HK-2 (cell line): Measurements from ENCODE around the gene CAMTA1.

Source experiments
- DNase-seq: peaks from one replicate; pipeline ENCODE4 v3.0.0-alpha.2; 2018; ENCODE audit not compliant: unreplicated experiment

CAMTA1 gene

DNA sequence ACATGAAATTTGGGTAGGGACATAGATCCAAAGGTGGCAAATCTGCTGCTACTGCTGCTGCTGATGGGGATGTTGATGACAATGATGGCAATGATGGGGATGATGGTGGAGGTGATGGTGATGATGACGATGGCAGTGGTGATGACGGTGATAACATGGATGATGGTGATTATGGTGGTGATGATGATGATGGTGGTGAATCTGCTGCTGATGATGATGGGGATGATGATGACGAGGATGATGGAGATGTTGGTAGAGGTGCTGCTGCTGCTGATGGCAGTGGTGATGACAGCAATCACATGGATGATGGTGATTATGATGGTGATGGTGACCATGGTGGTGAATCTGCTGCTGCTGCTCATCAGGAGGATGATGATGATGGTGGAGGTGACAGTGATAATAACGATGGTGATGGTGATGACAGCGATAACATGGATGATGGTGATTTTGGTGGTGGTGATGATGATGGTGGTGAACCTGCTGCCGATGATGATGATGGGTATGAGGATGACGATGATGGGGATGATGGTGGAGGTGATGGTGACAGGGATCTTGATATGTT, 644.9 kb downstream of the CAMTA1 start:
- no peak for DNase-seq

DNA sequence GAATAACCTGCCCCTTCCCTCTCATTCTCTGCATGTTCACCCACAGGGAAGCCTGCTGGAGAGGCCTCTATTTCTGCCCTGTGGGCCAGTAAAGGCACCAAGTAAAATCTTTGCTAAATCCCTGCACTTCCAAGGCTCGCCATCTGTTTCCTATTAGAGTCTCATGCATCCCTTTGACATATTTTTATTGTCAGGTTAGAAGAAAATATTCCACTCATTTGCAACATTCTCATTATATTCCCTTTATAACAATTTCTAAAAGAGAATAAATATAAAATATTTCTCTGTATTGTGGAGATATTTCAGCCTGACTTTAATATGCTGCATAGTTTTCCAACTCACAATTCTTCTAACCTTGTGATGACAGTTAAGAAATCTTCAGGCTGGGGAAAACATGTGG, 645.4 kb downstream of the CAMTA1 start:
- DNase-seq: no peak

DNA sequence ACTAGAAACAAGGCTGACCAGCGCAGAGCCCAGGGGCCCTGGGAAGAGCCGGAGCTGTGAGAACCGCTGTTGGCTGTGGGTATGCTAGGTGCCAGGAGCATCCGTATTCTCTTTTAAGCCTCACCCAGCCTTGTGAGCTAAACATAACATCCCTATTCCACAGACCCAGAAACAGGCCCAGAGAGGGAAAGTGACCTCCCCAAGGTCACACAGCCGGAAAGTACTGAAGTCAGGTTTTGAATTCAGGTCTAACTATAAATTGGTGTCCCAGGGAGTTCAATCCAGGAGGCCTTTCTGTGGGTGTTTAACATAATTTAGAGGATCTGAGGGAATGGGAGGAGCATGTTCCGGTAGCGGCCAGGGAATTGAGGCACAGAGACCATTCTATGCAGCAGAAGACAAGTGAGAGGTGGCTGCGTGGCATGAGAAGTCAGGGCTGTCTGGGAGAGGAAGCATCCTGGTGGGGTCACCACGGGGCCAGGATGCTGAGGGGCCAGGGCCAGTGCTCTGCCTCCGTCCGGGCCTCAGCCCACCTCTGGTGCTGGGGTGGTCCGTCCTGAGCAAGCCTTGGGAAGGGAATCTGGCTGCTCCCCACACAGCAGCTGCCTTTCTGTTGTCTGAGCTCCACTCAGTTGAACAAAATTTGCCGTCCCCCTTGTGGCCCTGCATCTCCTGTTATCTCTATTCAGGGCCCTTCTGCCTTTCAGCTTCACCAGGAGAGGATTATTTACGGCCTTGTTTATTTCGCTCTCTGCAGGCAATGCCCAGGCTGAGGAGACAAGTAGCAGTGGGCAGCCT, 647.0 kb downstream of the CAMTA1 start:
- DNase-seq: no peak

DNA sequence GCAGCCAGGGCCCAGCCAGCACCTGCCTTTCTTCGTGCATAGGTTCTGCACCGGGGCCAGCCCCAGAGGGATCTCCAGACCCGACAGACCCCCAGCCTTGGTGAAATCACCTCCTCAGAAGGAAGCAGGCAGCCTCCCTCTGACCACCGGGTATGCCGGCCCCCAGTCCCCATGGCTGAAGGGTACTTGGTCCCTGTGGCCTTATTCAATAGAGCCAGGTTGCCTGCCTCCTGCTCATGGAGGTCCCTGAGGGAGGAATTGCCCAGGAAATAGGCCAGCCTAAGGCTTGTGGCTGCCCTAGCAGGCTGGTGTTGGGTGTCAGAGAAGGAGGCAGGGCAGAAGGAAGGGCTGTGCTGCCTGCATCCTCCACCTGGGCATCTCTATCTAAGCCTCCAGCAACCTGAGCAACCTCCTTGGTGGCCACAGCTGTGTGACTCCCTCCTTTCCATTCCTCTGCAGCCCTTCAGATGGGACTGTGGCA, 647.7 kb downstream of the CAMTA1 start:
- DNase-seq: no peak

DNA sequence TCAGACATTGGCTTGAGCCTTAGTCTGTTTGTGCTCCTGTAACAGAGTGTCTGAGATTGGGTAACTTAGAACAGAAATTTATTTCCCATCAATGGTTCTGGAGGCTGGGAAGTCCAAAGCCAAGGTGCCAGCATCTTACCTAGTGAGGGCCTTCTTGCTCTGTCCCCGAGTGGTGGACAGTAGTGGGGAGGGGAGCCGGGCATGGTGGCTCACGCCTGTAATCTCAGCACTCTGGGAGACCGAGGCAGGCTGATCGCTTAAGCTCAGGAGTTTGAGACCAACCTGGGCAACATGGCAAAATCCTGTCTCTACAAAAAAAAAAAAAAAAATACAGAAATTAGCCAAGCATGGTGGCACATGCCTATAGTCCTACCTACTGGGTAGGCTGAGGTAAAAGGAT, 649.3 kb downstream of the CAMTA1 start:
- no peak for DNase-seq

DNA sequence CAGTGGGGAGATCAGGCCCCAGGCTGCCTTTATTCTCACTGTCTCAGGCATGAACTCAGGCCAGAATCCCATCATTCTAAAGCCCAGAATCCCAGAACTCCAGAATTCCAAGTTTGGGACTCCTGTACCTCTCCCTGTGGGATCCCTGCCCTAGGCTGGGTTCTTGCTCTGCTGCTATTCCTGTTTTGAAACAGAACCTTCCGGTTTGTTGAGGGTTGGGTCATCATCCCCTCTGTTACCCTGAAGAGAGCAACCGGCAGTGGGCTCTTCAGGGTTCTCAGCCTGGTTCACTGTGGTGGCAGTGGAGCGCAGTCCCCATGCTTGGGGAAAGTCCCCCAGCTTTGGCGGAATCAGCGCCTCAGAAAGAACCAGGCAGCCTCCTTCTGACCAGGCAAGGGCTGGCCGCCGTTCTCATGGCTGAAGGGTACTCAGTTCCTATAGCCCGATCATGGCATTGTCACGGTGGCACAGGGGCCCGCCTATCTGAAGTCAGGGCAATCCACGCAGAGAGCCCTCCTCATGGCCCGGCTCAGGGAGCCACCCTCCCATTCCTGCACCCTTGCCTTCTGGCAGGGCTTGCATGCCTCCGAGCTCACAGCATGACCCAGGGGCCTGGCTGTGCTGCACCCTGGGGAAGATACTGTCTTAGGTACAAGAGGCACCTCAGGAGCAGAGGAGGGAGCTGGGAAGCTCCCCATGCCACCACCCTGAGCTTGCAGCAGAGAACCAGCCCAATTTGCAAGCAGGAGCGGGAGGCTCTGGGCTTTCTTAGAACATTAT, 650.2 kb downstream of the CAMTA1 start:
- no peak for DNase-seq

DNA sequence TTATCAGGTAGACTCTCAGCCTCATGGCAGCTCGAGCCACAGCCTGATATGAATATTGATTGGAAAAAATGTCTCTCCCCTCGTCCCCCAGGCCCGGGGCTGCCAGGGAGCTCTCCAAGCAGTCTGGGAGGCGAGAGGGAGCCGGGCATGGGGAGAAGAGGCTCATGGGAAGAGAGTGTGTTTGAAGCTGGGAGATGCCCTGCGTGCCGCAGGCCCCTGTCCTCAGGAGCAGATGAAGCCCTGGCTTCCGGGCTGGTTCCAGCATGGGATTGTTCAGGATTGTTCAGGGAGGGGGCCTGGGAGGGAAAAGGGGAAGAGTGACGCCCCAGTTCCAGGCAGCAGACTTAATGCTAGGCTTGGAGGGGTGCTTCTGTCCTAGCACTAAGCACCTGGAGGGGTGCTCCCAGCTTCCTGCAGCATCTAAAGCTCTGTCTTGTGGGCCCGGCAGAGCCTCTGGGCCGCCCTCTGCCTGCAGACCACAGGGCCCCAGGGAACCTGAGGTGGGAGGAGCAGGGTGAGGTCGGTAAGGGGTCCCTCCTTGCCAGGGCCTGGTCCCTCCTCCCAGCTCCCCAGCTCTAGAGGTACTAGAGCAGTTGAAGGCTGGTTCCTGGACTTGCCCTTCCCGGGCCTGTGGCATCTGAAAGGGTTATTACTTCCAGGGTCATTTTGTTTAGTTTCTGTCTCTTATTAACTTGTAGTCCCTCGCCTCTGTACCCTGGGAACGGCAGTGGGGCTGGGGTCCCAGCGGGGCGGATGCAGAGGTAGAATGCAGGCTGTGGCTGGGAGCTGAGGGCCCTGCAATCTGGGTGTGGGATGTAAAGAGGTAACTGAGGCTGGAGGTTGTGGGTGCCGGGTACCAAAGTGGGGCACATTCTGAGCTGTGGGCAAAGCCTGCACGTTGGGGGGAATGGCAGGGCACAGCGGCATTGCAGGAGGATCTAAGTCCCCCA, 651.1 kb downstream of the CAMTA1 start:
- no peak for DNase-seq

DNA sequence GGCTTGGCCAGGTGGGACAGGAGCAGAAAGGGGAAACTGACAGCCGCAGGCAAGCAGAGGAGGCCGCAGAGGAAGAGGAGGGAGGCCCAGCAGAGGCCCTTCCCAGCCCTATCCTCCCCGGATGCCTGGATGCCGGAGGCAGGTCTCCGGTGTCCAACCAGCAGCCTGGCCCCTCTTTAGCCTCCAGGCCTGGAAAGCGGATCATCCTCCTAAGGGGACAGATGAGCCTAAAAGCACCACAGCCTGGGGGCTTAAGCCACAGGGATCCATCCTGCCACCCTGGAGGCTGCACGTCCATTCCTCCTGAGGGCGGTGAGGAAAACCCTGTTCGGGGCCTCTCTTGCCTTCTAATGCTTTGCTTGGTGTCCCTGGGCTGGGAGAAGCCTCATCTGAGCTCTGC, 651.8 kb downstream of the CAMTA1 start:
- no peak for DNase-seq

DNA sequence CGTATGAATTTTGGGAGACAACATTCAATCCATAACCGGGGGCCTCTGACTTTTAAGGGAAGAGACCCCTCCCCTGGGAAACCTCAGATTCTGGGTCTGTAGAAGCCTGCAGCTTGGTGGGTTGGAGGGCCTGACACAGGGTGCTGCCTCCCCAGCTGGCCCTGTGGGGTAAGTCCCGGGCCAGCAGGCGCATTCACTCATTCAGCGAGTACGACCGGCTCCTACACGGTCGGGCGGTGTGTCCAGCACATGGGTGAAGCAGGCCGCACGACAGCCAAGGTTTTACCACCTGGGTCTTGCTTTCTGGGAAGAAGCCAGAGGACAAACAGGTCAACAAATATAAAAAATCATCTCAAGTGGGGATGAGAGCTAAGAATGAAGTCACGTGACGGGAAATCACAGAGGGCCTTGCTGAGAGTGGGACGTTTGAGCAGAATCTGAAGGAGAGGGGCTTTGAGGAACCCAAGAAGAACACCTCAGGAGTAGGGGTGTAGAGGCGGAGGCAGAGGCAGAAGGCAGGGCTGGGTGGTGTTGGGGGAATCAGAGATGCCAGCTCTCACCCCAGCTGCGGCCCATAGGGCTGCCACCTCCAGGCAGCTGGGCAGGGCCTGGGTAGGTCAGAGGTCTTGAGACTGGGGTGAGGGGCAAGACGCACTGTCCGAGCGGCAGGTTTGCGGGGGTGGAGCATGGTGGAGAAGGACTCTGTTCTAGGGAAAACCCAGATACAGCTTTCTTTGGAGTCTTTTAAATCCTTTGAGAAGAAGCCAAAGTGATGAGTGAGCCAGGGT, 652.5 kb downstream of the CAMTA1 start:
- DNase-seq: no peak

DNA sequence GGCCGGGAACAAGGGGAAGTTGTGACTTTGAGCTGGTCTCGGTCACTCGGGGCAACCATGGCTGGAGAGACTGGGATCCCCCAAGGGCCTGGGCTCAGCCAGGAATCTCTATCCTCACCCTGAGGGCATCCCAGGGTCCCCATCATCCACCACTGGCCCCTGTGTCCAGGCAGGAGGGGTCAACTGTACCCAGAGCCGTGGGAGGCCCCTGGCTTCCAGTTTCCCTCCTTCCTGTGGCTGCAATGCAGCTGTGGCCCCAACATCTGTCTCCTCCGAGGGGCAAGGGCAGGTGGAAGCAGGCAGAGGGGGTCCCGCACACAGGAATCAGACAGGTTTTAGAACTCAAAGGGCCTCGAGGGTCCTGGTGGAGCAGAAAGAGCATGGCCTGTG, 653.1 kb downstream of the CAMTA1 start:
- no peak for DNase-seq

DNA sequence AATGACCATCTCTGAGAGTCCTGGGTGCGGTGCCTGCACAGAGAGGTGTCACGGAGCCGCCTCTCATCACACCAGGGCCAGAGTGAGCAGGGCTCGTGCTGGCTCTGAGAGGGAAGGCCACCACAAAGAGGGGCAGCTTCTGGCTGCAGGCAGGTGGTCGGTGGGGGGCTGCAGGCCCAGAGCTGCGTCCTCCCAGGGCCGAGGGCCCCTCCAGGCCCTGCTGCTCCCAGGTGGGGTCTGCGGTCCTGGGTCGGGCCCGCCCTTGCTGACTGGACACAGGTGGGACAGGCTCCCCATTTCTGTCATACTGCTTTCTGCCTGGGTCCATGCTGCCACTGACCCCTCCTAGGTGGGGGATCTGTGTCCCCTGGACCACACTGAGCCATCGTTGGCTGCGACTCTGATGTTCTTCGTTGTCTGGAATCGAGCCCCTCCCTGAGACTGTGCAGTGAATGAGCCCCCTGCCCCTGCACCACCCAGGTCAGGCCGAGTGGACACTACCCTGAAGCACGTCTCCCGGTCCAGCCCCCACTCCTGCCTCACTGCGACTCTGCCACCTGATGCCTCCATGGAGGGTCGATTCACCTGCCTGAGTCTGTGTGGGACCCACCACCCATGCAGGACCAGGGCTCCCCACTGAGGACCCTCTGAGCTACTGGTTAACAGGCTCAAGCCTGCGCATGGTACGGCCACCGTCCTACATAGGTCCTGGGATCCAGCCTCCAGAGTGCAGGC, 653.8 kb downstream of the CAMTA1 start:
- DNase-seq: no peak

DNA sequence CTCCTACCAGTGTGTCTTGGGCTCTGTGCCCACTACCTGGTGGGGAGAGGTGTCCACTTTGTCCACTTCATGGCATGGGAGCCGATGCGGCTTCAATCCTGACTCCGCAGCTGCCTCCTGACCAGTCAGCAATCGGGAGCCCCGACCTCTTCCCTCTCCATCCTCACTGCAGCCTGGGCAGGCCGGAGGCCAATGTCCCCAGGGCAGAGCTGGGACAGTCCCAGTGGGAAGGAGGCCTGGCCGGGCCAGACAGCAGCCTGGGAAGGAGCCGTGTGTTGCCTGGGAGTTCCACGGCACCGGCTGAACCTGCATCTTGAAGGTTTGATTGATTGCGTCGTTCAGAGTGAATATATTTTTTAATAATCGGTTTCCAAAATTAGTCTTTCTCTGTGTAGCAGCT, 654.9 kb downstream of the CAMTA1 start:
- DNase-seq: no peak

DNA sequence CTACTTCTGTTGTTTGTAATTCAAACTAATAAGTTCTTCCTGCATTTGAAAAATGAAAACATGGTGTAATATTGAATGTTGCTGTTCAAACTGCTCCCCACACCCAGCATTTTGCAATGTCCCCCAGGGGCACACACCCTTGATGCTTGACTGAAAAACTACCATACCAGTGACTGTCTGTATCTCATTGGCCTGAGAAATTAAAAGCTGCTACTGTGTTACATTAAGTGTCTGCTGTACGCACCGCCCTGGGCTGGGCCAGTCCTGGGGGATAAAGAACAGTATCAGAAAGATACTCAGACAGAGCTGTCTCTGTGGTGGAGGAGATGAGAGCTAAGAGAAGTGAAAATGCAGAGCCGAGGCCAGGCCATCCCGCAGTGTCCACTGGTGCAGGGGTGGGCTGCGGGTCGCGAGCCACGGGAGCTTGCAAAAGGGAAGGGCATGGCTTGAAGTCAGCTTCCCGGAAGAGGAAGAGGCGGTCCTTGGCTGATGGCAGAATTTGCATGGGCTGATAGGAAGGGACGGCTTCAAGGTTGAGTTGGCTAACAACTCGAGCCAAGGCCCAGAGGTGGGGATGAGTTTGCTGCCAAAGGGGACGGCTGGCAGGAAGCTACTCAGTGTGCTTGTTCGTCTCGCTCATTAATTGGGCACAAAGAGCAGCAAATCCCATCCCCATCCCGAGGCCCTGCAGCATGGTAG, 656.0 kb downstream of the CAMTA1 start:
- DNase-seq: no peak

DNA sequence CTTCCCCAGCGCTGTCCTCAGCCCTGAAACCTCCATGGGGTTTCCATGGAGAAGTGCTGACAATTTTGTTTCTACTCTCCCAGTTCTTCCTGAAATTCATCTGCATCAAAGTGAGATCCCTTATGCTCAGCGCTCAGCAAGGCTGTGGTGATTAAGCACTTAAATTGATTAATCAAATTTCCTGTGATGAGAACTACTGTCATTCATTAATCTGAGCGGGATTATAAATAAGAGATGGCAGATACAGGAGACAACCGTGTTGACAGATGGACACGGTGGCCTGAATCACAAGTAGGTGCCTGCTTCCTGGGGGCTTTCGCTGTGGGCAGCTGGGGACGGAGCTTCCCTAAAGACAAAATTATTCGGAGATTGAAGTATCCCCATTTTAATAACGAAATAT, 656.8 kb downstream of the CAMTA1 start:
- DNase-seq: no peak

DNA sequence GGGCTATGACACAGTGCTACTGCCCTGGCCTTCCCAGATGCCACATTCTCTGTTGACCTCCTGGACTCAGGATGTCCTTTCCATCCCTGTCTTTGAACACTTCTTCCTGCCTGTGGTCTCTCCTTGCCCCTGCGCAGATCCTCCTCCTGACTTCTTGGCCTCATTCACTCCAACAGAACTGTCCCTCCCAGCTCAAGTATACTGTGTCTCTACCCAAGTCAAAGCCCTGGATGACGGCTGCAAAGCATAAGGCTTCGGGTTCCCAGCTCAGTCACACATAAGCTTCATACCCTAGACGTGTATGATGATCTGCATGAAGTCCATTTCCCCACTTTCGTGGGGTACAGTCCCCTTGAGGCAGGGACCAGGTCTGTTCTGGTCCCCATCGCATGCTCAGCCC, 657.7 kb downstream of the CAMTA1 start:
- DNase-seq: no peak

DNA sequence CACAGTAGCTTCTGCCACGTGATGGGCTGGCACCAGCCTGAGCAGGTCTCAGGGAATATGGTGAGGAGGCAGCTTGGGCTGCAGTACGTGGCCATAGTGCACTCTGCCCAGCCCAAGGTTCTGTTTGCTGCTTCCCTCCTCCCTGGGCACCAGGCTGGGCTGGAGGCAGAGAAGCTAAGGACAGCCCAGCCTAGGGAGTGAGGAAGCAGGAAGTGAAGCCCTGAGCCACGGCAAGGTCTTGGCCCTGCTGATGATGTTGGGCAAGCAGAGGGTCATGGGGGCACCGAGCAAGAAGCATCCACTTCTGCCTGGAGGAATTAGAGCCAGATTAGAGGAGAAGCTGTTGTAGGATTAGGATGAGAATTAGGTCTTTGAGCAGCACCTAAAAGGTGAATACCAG, 659.1 kb downstream of the CAMTA1 start:
- DNase-seq: no peak

DNA sequence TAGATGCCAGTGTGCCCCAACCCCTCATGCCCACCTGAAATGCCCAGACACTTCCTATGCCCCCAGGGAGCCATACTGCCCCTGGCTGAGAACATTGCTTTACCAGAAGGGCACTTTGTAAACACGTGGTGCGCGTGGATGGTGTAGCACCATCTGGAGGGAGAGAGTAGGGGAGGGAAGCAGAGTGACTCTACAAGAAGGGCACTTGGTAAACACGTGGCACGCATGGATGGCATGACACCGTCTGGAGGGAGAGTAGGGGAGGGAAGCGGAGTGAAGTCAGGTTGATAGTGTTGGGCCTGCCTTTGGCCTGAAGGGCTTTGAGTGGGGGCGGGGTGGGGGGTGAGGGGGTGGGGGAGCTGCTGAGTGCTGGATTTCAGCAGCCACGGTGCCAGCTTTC, 661.8 kb downstream of the CAMTA1 start:
- no peak for DNase-seq

DNA sequence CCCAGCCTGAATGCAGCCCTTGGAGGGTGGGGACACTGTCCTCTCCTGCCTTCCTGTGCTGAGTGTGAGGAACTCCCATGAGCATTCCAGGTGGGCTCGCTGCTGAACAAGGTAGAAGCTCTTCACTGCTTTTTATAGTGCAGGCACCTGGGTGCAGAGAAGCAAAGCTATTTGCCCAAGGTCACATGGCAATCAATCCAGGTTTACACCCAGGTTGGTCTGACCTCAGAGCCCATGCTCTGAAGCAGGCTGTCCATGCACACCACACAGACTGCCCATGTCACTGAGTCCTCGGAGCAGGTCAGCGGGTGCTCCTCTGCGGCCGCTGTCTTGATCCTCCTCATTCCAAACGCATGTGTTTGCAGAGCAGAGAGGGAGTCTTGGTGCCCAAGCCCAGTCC, 662.5 kb downstream of the CAMTA1 start:
- no peak for DNase-seq

DNA sequence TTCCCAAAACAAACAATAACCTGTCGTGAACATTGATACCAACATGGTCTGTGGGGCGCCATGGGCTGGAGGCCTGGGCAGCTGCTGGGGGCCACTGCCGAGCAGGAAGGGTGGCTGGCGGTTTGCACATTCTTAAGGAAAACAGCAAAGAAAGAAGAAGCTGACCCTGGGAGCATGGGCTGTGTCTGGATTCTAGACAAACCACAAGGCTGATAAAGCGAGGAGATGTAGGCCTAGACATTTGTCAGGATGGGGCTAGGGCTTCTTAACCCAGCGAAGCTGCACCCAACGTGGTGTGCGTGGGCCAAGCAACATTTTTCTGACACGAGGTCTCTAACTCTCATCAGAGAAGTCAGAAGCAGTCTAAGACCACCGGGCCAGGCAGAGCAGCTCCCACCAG, 663.7 kb downstream of the CAMTA1 start:
- no peak for DNase-seq

DNA sequence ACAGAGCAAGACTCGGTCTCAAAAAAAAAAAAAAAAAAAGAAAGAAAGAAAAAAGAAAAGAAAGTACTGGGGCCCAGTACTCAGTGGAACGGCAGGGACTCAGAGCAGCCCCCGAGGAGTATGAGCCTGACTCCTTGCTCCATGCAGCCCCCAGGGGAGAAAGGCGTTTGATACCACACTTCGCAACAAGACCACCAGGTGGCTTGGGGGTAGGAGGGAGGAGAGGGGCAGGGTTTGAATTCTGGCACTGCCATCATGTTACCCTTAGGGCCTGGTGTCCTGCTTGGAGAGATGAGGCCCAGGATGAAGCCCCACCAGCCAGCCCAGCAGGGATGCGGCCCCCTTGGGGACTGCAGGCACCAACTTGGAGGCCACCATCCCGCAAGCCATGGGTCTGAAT, 664.5 kb downstream of the CAMTA1 start:
- no peak for DNase-seq
